ENCODE results near the gene ARL5C.
A peak's percentile ranks its signal among the peaks of the same experiment; 100 is the strongest.
"Not testable (repeated sequence)": the region's sequence is repeated elsewhere in the genome, so short reads cannot be mapped to it uniquely, and the experiment has no call there.

ARL5C gene

DNA sequence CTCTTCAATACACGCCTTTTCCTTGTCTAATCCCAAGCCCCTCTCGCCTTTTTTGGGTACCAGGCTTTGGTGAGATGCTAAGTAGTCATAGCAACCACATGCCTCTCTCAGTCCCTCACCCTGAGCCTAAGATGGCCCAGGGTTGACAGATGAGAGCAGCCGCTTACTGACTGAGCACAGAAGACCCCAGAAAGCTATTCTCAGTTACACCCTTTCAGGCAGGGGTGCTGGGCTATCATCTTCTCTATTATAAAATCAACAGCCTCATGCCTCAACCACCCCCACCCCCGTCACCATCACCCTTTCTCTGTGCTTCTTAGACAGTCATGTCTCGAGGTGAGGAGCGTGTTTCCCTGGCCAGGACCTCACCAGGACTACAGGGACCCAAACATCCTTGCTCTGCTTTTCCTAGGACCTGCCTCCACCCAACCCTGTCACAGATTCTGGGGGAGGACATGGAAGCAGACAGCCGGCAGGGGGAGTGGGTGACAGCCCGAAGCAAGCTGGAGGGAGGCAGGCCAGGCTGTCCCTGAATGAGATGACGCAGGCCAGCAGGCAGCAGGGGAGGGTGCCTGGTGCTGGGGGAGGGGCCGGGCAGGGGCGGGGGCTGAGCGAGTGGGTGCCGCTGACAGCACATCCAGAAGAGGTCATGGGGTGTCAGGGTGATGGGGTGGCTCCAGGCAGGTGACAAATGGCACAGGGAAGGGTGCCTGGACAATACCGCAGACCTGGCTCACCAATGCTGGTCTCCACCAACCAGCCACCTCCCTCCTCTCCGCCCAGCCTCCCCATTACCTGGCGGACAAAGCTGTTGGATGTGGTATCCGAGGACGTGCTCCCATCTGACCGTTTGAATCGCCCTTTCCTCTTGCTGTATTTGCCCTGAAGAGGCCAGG, 28.4 kb upstream of the ARL5C start:
- peak; percentile 53 for DNase-seq

DNA sequence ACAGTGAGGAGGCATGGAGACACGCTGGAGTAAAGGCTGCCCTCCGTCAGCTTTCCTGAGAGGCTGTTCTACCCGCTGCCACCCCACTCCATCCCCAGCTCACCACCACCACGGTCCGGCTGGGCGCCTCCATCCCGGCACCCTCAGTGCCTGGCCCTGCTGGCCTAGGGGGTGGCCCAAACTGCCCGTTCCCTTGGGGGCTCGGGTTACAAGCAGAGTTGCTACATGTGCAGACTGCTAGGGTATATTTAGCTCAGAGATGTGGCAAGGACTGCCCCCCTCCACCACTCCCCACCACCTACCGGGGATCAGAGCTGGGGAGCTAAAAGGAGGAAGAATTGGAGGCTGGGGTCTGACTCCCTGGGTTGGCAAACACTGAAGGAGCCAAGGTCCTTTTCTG, 27.4 kb upstream of the ARL5C start:
- DNase-seq: no peak

DNA sequence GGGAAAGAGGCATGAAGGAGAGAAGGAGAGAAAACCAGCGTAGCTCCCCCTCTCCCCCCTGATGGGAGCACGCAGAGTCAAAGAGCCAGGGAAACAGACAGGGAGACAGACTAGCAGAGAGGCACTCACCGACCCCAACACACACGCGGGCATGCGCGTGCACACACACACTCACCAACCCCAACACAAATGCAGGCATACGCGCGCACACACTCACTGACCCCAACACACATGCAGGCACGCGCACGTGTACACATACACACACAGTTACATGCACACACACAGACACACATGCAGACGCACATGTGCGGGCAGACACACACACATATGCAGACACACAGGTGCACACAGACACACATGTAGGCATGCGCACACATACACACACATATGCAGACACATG, 26.9 kb upstream of the ARL5C start:
- no peak for DNase-seq

DNA sequence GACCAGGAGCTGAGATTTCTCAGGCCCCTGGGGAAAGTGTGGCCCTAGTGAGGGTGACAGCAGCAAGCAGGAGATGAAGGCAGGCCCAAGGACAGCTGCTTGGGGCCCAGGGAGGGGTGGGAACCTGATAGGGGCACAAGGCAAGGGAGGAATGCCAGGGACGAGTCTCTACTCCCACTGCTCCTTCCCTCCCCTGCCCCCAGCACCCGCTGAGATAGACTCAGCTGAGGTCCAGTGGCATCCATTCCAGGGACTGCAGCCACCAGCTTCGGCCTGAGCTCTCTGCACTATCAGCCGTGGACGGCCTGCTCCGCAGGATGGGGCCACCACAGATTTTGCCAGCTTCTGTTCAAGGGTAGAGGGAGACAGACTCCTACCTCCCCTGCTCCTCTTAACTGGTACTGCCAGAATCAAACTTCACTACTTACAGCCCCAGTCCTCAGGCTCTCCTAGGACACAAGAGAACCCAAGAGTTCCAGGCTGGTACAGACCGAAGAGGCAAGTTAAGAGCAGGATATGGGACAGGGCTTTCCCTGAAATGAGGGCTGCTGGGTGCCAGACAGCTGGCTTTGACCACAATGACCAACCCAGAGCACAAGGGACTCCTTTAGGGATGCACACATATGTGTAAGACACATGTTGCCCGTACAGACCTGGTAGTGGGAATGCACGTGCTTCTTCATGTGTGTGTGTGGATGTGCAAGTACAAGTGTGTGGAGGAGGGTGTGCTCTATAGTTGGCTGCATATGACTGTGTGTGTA, 26.0 kb upstream of the ARL5C start:
- no peak for DNase-seq

DNA sequence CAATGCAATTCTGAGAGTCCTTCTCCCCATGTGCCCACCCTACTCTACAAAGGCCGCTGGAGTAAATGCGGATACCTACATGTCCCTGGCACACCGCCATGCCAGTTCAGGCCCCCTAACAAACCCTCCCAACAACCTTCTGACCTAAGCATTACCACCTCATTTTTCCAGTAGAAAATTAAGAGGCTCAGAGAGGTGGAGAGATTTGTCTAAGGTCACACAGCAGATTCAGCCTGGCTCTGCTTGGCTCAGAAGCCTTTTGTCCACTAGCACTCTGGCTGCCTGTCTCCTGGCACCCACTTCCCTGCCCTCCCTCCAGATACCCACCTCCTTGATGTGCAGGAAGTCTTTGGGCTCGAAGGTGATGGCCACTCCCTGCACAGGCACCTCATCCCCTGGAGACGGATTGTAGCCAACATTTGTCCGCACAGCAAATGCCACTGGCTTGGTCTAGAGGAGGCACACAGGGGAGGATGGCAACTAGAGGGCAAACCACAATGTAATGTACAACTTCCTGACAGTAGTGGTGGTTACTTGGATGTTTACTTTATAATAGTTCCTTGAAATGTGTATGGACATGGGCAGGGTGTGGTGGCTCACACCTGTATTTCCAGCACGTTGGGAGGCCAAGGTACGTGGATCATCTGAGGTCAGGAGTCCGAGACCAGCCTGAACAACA, 21.3 kb upstream of the ARL5C start:
- no peak for DNase-seq

DNA sequence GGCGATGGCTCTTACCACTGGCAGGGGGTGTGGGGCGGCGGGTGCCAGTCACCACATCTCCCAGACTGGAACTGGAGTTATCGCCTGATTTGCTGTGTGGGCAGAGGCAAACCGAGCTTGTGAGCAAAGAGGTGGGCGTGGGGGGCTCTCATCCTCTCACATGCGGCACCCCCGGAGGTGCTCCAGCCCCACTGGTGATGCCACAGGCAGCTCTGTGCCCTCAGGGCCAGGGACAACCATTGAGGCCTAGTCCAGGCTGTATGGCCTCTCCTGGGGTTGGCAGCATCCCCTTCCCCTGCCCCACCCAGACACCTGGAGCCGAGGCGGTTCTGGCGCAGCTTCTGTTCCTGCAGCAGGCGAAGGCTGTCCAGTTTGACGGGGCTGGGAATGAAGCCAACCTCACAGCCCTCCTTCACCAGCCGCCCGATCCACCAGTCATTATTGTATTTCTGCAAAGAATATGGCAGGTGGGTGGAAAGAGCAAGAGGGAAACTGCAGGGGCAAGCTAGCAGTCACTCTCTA, 20.6 kb upstream of the ARL5C start:
- DNase-seq: no peak

DNA sequence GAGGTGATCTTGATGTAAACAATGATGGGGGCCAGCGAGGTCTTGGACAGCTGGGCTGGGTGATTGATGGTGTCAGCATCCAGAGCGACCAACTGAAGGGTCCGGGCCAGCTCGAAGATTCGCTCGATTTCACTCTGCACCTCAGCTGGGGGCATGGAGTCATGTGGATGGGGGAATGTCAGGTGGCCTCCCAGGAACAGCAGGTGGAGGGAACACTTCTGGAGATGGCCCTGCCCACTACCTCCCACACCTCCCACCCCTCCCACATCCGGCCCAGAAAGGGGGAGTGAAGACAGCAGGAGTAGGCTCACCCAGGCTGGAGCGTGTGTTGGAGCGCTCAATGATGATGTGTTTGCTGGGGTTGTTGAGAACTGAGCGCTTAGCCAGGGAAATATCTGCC, 17.8 kb upstream of the ARL5C start:
- DNase-seq: no peak

DNA sequence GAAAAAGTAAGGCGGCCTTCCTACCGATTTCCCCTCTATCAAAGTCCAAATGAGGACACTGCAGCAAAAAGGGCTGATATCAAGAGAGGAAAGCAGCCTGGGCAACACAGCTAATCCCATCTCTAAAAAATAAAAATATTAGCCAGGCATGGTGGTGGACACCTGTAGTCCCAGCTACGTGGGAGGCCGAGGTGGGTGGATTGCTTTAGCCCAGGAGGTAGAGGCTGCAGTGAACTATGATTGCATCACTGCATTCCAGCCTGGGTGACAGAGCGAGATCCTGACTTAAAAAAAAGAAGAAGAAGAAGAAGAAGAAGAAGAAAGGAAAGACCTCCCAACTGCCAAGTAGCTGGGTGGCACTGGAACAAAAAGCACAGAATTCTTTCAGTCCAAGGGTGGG, 17.1 kb upstream of the ARL5C start:
- DNase-seq: no peak

DNA sequence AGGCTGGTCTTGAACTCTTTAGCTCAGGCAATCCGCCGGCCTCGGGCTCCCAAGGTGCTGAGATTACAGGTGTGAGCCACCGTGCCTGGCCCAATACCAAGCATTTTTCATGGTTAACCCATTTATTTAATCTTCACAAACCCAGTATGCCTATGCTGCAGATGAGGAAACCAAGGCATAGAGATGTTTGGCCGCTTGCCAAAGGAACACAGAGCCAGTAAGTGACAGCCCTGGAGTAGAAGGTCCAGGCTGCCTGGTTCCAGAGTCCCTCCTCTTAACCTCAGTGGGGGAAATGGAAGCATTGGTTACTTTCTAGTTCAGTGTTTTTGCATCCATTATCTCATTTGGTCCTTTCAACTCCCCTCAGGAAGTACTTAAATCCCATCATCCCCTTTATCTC, 15.3 kb upstream of the ARL5C start:
- DNase-seq: no peak

DNA sequence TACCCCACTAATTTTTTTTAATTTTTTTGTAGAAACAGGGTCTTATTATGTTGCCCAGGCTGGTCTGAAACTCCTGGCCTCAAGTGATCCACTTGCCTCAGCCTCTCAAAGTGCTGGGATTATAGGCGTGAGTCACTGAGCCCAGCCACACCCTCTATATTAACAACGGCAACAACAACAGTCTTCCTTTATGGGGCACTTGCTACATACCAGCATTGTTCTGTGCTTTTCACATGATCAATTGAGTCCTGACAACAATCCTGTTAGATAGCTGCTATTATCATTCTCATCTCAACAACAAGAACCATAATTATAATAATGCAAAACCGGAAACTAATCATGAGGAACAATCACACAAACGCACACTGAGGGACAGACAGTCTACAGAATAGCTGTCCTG, 12.6 kb upstream of the ARL5C start:
- no peak for DNase-seq

DNA sequence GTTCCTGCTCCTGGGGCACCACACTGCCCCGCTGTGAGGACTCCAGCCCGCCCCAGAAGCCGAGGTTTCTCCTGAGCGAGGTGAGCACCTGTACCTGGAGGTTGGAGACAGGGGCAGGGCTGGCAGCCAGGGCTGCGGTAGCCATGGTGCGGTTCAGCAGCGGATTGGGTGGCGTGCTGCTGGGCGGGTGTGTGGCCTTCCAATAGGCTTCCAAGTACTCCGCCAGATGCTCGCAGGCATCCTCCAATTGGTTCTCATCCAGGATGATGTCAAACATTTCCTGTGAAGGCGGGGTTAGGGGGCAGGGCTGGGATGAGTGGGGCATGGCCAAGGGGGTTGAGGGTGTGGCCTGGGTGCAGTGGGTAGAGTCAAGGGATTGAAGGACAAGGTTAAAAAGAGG, 11.3 kb upstream of the ARL5C start:
- DNase-seq: no peak

DNA sequence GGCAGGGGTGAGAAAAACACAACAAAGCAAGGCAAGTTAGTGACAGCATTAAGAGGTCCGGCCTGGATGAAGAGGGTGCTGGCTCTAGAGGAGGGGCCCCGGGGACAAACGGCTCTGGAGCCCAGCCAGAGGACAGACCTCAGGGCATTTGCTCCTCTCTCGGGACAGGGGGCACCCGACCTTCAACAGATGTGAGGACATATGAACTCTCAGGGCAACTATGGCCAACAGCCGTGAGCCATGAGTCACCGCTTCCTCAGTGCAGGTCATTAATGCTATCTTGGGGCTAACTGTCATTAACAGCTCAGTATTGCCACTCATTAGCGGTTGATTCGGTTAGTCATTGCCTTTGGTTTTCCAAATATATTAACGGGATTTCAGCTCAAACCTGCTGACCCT, 9.7 kb upstream of the ARL5C start:
- no peak for DNase-seq

DNA sequence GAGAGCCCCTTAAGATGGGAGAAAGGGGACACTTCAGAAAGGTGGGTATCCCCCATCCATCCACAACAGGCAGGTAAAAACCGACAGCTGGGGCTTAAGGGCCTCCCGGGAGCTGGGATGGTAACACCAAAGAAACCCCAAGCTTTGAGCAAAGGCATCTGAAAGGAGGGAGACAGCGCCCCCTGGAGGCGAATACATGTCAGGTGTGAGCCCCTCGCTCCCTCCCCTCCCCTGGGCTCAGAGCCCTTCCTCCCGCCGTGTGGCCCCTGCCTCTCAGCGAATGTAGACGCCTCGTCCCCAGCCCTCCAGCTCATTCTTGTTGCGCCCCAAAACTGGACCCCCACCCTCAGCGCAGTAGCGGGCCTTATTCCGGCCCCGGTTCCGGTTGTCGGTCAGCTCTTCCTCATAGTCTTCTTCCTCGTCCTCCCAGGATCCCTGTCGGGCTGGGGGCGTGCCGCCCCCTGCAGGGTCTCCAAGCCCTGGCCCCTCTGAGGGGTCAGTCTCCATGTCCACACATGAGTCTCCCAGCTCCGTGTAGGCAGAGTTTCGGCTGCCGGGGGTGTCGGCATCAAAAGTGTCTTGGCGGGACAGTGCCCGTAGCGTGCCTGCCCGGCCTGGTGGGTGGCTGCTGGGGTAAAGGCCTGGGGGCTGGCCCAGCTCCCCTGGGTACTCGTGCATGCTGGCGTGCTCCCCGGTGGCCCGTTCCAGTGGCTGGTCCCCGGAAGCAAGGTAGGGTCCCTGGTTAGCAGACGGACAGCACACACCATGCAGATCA, 9.1 kb upstream of the ARL5C start:
- peak; percentile 93 for DNase-seq

DNA sequence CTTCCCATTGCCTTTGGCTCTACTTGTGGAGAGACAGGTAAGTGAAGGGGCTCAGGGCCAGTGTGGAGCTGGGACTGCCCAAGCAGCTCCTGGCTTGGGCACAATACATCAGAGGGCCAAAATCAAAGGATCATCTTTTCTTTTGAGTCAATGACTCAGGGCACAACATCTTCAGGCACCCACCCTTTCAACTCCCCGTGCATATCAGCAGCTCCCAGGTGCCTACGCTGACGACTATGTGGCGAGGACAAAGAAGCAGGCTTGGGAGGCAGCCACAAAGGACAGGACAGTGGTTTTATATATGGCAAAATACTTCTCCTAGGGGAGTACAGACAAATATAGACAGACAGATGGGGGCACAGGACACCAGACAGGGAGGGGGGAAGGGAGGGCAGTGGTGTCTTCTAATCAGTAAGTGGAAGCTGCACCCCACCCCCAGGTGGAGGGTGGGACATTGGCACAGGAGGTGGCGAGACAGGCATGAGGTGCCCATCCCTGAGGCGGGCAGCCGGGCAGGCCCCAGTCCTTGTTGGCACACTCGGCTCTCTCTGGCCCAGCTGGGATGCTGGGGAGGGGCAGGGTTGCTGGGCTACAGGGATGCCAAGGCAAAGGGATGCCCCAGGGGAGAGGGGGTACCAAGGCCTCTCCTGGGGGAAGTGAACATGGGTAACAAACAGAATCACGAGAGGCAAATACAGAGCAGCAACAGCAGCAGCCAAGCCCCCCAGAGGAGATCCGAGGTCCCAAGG, 7.7 kb upstream of the ARL5C start:
- DNase-seq: no peak

DNA sequence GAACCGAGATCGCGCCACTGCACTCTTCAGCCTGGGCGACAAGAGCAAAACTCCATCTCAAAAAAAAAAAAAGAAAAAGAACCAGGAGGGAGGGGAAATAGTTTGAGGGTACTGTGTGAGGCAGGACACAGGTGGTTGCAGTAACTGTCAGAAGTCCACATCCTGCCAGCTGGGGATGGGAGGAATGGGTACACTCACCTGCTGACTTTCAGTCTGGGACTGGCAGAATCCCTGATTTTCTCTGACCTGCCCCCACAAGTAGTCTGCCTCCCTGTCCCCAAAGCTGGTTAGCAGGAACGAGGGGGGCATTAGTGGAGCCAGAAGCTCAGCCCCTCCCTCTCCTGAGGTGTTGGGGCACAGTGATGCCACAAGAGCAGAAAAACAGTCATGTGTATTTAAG, 7.1 kb upstream of the ARL5C start:
- DNase-seq: no peak

DNA sequence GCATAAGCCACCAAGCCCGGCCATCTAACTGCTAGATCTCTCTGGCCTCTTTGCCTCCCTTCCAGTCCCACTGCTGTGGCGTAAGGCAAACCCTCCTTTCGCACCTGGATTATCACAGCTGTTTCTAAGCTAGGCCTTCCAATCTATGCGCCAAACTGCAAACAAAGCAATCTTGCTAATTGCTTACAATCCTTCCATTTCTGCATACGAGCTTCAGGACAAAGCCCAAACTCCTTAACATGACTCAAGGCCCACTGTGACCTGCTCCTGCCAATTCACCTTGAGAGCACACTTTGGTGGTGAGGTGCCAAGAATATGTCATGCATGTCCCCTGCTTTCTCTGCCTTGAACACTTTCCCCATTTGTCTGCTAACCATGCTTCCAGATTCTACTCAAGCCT, 6.0 kb upstream of the ARL5C start:
- DNase-seq: no peak

DNA sequence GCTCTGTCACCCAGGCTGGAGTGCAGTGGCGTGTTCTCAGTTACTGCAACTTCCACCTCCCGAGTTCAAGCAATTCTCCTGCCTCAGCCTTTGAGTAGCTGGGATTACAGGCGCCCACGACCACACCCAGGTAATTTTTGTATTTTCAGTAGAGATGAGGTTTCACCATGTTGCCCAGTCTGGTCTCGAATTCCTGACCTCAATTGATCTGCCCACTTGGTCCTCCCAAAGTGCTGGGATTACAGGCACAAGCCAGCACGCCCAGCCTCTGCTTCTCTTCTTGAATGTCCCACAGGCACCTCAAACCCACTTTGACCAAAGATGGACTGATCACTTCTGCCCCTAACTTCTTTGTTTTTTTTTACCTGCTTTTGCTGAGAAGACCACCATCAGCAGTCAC, 4.6 kb upstream of the ARL5C start:
- DNase-seq: no peak

DNA sequence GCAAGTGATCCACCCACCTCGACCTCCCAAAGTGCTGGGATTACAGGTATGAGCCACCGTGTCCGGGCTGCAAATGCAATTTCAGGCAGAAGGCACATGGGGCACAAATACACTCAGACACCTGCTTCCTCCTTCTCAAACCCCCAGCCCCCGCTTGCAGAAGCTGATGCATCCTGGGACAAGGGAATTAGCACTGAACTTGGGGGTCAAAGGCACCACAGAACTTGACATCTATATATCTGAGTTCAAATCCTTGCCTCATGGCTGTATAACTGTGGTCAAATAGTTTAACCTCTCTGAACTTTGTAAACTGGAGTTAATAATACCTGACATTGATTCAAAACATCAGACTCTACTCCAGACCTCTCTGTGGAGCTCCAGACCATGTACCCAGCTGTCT, 4.1 kb upstream of the ARL5C start:
- DNase-seq: no peak

DNA sequence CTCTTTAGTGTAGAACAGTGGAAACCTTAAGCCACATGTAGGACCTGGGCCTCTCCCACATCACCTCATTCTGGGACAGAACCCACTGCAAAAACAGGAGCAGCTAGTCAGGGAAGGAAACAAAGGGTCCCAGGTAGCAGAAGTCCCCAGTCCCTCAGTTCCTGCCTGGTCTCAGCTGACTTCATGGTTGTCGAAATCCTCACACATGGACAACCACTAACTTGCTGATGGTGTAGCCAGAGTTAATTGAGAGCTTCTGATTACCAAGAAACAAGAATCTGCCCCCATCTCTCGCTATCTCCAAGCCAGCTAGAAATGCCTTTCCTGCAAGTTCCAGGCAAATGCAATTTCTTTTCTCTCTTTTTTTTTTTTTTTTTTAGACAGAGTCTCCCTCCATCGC, 3.6 kb upstream of the ARL5C start:
- no peak for DNase-seq

DNA sequence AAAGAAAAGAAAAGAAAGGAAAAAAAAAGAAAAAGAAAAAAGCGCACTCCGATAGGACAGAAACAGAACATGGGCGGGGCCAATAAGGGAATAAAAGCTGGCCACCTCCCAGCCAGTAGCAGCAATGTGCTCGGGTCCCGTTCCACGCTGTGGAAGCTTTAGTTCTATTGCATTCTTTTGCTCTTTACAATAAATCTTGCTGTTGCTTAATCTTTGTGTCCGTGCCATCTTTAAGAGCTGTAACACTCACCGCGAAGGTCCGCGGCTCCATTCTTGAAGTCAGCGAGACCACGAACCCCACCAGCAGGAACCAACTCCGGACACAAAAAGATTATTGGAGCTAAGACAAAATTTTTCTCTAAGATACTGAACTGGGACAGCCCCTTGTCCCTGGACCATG, 3.1 kb upstream of the ARL5C start:
- DNase-seq: no peak

DNA sequence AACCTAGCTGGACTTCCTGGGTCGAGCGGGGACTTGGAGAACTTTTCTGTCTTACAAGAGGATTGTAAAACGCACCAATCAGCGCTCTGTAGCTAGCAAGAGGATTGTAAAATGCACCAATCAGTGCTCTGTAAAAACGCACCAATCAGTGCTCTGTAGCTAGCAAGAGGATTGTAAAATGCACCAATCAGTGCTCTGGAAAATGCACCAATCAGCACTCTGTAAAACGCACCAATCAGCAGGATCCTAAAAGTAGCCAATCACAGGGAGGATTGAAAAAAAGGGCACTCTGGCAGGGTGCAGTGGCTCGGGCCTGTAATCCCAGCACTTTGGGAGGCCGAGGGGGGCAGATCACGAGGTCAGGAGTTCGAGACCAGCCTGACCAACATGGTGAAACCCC, 2.5 kb upstream of the ARL5C start:
- DNase-seq: not testable (repeated sequence)

DNA sequence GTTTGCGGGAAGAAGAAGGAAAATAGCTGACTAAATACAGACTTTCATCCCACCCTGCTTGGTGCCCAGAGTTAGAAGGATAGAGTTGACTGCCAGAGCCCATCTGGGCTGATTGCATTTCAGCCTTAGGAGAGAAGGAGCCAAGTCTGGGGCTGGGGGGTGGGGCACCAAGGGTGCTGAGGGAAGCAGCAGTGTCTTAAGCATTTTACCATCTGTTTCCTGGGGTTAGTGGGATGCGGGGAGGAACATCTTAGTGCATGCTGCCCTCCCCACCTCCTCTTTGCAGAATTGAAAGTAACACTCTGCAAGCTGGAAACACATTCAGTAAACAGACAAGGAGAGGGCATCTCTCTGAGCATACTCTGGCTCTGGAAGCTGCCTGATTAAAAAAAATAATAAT, 1.5 kb upstream of the ARL5C start:
- no peak for DNase-seq
